NCI-H2196 treated with DMSO at 0.1 percent for 48 hours (cell line): ENCODE data around the gene EDC4.
"Not testable (repeated sequence)": the region's sequence is repeated elsewhere in the genome, so short reads cannot be mapped to it uniquely, and the experiment has no call there.

ENCODE experiments used
- DNase-seq: peaks from one replicate; lab custom pipeline; 2025; ENCODE audit not compliant: unreplicated experiment; lab: John Stamatoyannopoulos, UW

The EDC4 gene, protein sequence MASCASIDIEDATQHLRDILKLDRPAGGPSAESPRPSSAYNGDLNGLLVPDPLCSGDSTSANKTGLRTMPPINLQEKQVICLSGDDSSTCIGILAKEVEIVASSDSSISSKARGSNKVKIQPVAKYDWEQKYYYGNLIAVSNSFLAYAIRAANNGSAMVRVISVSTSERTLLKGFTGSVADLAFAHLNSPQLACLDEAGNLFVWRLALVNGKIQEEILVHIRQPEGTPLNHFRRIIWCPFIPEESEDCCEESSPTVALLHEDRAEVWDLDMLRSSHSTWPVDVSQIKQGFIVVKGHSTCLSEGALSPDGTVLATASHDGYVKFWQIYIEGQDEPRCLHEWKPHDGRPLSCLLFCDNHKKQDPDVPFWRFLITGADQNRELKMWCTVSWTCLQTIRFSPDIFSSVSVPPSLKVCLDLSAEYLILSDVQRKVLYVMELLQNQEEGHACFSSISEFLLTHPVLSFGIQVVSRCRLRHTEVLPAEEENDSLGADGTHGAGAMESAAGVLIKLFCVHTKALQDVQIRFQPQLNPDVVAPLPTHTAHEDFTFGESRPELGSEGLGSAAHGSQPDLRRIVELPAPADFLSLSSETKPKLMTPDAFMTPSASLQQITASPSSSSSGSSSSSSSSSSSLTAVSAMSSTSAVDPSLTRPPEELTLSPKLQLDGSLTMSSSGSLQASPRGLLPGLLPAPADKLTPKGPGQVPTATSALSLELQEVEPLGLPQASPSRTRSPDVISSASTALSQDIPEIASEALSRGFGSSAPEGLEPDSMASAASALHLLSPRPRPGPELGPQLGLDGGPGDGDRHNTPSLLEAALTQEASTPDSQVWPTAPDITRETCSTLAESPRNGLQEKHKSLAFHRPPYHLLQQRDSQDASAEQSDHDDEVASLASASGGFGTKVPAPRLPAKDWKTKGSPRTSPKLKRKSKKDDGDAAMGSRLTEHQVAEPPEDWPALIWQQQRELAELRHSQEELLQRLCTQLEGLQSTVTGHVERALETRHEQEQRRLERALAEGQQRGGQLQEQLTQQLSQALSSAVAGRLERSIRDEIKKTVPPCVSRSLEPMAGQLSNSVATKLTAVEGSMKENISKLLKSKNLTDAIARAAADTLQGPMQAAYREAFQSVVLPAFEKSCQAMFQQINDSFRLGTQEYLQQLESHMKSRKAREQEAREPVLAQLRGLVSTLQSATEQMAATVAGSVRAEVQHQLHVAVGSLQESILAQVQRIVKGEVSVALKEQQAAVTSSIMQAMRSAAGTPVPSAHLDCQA (N-terminal part only)

DNA sequence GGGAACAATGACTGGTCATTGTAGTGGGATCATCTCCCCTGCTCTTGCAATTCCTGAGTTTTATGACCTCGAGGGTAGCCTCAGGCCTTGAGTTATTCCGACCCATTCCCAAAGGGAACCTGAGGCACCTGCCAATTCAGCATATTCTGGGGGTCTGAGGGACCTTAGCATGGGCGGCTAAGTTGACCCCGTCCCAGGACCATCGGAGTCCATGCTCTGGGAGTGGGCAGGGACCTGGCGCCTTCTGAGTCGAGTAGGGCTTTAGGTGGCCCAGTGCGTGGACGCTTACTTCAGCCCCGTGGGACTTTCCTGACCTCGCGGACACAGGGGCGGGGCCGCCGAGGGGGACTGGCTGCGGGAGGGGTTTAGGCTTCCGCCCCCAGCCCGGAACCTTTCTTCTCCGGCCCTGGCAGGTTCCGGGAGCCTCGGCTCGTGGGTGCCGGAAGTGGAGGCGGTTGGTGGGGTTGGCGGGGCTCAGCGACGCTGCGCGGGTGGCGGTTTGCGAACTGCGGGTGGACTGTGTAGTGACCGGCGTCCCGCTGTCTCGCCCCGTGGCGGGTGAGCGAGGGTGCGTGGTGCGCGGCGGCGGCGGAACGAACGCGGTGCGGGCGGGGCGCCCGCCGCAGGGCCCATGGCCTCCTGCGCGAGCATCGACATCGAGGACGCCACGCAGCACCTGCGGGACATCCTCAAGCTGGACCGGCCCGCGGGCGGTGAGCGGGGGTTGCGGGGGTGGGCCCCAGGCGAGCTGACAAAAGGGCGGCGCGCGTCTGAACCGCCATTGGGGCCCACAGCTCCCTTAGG lies at the start of gene EDC4:
TSS of gene EDC4 (plus strand) at position 422 of the 804 bp plus-strand sequence. CDS start at position 632, 210 bp downstream.
- DNase-seq, result peak; percentile 22

- no peak for DNase-seq
Measured at GRCh38 chr16:67825119-67825518, 47.7 kb upstream of the EDC4 start.

DNA sequence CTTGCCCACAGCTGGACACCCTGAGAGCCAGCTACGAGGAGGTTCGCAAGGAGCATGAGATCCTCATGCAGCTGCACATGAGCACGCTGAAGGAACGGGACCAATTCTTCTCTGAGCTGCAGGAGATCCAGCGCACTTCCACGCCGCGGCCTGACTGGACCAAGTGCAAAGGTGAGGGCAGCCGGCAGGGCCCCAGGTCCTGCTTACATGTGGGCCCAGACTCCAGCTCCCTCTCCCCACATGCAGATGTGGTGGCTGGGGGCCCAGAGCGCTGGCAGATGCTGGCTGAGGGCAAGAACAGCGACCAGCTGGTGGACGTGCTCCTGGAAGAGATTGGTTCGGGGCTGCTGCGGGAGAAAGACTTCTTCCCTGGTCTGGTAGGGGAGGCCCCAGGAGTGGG lies 46.9 kb upstream of the EDC4 start:
- DNase-seq, result no peak

DNA sequence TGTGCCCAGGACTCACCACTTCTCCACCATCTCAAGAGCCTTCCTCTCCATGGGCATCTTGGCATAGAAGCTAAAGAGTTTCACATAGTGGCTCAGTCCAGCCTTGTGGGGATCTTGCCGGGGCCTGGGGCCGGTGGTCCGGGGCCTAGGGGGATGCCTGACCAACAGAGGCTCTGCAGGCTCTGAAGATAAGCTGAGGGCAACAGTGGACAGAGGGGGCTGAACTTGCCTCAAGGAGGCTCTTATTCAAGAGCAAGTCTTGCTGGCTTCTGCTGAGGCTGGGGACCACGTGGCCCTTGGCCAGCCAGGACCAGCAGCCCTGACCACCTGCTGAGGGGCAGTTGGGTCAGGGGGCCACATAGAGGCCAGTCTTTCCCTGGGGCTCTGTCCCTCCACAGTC lies 44.2 kb upstream of the EDC4 start:
- DNase-seq, result no peak

- no peak for DNase-seq
Measured at GRCh38 chr16:67833030-67833414, 39.8 kb upstream of the EDC4 start.

DNA sequence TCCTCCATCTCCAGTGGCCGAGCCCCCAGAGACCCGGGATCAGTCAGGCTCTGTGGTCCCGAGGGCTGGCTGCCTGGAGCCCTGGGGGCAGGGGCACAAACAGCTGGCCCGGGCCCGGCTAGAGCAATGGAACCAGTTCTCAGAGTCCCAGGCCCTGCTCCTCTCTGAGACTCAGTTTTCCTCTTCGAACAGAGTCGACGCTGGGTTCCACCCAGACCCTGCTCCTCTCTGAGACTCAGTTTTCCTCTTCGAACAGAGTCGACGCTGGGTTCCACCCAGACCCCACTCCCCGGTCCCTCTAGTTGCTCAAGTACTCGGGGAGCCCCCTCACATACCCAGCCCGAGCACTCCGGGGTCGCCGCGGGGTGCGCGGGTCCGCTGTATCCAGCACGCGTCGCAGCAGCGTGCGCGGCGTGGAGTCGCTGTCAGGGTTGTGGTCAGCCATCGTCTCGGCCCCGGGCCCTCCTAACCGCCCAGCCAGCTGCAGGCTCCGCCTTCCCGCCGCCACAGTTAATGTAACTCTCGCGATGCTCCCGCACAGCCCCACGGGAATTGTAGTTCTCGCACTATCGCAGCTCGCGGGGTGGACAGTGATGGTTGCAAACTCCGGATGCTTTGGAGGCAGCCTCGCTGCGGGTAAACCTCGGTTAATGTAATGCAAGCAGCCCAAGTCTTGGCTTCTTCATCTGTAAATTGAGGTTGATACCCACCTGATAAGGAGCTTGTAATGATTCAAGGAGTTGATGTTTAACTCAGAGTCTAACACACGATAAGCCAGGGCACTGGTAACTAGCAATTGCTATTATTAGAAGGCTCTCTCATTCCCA lies 39.2 kb upstream of the EDC4 start:
- DNase-seq, result peak; percentile 27

DNA sequence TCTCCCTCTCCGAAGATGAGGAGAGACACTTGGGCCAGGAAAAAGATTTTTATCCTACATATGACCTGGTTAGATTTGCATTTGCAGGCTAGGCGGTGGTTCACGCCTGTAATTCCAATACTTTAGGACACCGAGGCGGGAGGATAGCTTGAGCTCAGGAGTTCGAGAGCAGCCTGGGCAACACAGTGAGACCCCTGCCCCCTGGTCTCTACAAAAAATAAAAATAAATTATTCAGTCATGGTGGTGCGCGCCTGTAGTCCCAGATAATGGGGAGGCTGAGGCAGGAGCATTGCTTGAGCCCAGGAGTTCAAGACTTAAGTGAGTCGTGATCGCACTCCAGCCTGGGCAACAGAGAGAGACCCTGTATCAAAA lies 38.6 kb upstream of the EDC4 start:
- DNase-seq, result no peak

DNA sequence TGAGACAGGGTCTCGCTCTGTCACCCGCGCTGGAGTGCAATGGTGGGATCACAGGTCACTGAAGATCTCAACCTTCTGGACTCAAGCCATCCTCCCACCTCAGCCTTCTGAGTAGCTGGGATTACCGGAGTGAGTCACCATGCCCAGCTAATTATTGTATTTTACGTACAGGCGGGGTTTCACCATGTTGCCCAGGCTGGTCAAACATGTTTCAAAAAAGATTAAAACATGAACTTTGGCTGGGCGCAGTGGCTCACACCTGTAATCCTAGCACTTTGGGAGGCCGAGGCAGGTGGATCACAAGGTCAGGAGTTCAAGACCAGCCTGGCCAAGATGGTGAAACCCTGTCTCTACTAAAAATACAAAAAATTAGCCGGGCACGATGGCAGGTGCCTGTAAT lies 35.7 kb upstream of the EDC4 start:
- not testable (repeated sequence) for DNase-seq

- no peak for DNase-seq
Measured at GRCh38 chr16:67837811-67838210, 35.0 kb upstream of the EDC4 start.

DNA sequence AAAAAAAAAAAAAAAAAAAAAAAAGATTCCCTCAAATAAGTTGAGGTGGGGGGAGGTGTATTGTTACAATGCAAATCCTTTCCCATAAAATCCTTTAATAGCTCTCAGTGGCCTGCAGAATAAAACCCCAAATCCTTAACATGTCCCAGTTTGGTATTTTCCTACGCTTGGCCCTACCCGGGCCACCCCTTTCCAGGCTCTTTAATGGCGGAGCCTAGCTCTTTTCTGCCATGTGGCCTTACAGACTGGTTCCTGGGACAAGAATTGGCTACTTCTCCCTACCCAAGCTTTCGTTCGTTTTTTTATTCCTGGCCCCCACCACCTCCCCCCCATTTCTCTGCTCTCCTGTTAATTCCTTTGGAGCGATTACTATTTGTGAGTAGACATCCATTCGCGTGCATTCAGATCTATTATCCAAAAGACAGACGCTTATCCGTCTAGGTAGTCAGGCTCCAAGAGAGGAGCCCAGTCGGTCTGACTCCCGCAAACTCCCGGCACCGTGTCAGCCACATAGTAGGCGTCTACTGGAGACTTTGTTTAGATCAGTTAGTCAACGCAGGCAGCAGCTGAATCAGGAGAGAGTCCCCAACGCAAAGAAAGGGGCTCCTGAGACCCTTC lies 31.5 kb upstream of the EDC4 start:
- no peak for DNase-seq

GRCh38 chr16:67841816-67842508 lies 30.9 kb upstream of the EDC4 start, which contains the start of gene THAP11:
Gene THAP11, plus strand, starts transcription at chr16:67842320. Its CDS starts 235 bp downstream, at chr16:67842555.
- peak; percentile 57 for DNase-seq

DNA sequence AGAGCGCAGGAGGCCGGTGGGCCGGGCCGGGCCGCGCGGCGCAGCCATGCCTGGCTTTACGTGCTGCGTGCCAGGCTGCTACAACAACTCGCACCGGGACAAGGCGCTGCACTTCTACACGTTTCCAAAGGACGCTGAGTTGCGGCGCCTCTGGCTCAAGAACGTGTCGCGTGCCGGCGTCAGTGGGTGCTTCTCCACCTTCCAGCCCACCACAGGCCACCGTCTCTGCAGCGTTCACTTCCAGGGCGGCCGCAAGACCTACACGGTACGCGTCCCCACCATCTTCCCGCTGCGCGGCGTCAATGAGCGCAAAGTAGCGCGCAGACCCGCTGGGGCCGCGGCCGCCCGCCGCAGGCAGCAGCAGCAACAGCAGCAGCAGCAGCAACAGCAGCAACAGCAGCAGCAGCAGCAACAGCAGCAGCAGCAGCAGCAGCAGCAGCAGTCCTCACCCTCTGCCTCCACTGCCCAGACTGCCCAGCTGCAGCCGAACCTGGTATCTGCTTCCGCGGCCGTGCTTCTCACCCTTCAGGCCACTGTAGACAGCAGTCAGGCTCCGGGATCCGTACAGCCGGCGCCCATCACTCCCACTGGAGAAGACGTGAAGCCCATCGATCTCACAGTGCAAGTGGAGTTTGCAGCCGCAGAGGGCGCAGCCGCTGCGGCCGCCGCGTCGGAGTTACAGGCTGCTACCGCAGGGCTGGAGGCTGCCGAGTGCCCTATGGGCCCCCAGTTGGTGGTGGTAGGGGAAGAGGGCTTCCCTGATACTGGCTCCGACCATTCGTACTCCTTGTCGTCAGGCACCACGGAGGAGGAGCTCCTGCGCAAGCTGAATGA lies 30.1 kb upstream of the EDC4 start:
- DNase-seq, result peak; percentile 42

DNA sequence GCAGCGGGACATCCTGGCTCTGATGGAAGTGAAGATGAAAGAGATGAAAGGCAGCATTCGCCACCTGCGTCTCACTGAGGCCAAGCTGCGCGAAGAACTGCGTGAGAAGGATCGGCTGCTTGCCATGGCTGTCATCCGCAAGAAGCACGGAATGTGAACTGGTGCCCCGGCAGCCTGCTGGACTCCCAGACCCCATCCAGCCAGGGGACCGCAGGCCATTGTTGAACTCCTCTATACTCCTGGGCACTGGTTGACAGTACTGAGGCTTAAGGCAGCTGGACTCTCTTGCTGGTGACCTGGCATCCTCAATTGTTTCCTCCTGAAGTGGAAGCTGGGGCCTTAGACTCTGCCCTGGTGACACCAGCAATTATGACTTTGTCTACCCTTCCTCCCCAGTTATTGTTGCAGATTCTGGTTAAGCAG lies 29.5 kb upstream of the EDC4 start:
- DNase-seq, result no peak

- DNase-seq, result no peak
Measured at GRCh38 chr16:67844497-67844896, 28.4 kb upstream of the EDC4 start.

- no peak for DNase-seq
Measured at GRCh38 chr16:67845291-67846062, 27.4 kb upstream of the EDC4 start.

GRCh38 chr16:67846063-67846319 lies 26.9 kb upstream of the EDC4 start:
- no peak for DNase-seq
